Non-pigmented ciliary epithelial cell (primary cell): ENCODE results near the gene SBK1.
"Not testable (repeated sequence)": the region's sequence is repeated elsewhere in the genome, so short reads cannot be mapped to it uniquely, and the experiment has no call there.

Source experiments
- DNase-seq: peaks from one replicate; pipeline ENCODE4 v3.0.0-alpha.2; 2010; ENCODE audit warnings: low read depth

The SBK1 gene

GRCh38 chr16:28335678-28336077, 43.4 kb downstream of the SBK1 start:
- DNase-seq: not testable (repeated sequence)

- not testable (repeated sequence) for DNase-seq
Observed at GRCh38 chr16:28336940-28337710, 44.8 kb downstream of the SBK1 start.

- not testable (repeated sequence) for DNase-seq
Observed at GRCh38 chr16:28338230-28338629, 45.9 kb downstream of the SBK1 start.

- not testable (repeated sequence) for DNase-seq
Observed at GRCh38 chr16:28362600-28362999, 70.3 kb downstream of the SBK1 start.

- DNase-seq: not testable (repeated sequence)
Observed at GRCh38 chr16:28363408-28363807, 71.1 kb downstream of the SBK1 start, which contains the start of gene NPIPB6. Gene NPIPB6, minus strand, starts transcription at chr16:28363508. Its CDS starts 686 bp downstream, at chr16:28362822.

- not testable (repeated sequence) for DNase-seq
Observed at GRCh38 chr16:28364268-28365173, 72.2 kb downstream of the SBK1 start.

- not testable (repeated sequence) for DNase-seq
Observed at GRCh38 chr16:28367926-28368325, 75.6 kb downstream of the SBK1 start.
